GM23248 (cell line): ENCODE results near the gene TAF12.

ENCODE experiments used
- EZH2 ChIP-seq: fragments of 200-600 bp; sonication (generic); IDR thresholded peaks from 2 replicates; pipeline ENCODE4 v1.6.1; 2018; ENCODE audit warnings: antibody characterized with exemption, mild to moderate bottlenecking; ENCODE audit not compliant: insufficient read depth, poor library complexity, severe bottlenecking
- EZH2phosphoT487 ChIP-seq: fragments of 200-600 bp; sonication (generic); IDR thresholded peaks from 2 replicates; pipeline ENCODE4 v1.6.1; 2018; ENCODE audit warnings: antibody characterized with exemption, moderate library complexity, mild to moderate bottlenecking, low read depth; ENCODE audit not compliant: insufficient read depth

DNA sequence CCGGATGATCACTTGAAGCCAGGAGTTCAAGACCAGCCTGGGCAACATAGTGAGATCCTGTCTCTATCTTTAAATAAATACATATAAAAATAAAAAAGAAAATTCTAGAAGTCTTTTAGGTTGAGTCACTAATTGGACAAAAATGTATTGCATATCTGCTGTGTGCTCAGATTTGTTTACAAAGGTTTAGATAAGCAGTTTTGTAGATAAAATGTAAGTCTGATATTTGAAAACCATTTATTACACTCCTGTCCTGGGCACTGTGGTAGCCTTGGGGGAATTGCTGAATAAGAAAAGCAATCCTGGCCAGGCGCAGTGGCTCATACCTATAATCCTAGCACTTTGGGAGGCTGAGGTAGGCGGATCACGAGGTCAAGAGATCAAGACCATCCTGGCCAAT, 37.3 kb upstream of the TAF12 start:
- TF ChIP-seq EZH2: no peak
- no peak for TF ChIP-seq EZH2phosphoT487
